ENCODE results near the gene FOXP1.

FOXP1 gene

GRCh38 chr3:71355037-71355436, 228.5 kb downstream of the FOXP1 start:
- no peak overlapping the region for H3K27ac ChIP-seq
- no peak overlapping the region for H3K4me3 ChIP-seq (ENCODE audit: low read depth, low read length)
- no peak for TF ChIP-seq CTCF (IDR thresholded peaks at IDR 0.05; ENCODE audit: low read depth, low read length, missing control alignments)
- H3K27me3 ChIP-seq (replicated peaks), result no peaks in the 10 kb centered on the region
- in situ Hi-C loops (cut with HindIII; ENCODE audit: low pct_ligation_motif_present, low sequenced_read_pairs), result no loop called here
- DNase-seq, result no peak
- no peaks in the 10 kb centered on the region for H3K36me3 ChIP-seq (replicated peaks)

- H3K27ac ChIP-seq, result no peak overlapping the region
- DNase-seq, result no peak
Measured at GRCh38 chr3:71351403-71352149, 232.0 kb downstream of the FOXP1 start.

GRCh38 chr3:71350998-71351397, 232.5 kb downstream of the FOXP1 start:
- Histone ChIP-seq H3K4me3 (ENCODE audit: low read depth, low read length) (no peak overlapping the region), H3K27ac (no peak overlapping the region), H3K27me3 (replicated peaks) (no peaks in the 10 kb centered on the region), H3K36me3 (replicated peaks) (no peaks in the 10 kb centered on the region)
- TF ChIP-seq CTCF (IDR thresholded peaks at IDR 0.05; ENCODE audit: low read depth, low read length, missing control alignments), result no peak
- in situ Hi-C loops (cut with HindIII; ENCODE audit: low pct_ligation_motif_present, low sequenced_read_pairs), result no loop called here
- no peak for DNase-seq

More at GRCh38 chr3:71351403-71352149, 232.0 kb downstream of the FOXP1 start:
- no peak overlapping the region for H3K4me3 ChIP-seq (ENCODE audit: low read depth, low read length)
- no peaks in the 10 kb centered on the region for H3K36me3 ChIP-seq (replicated peaks)
- H3K27me3 ChIP-seq (replicated peaks), result no peaks in the 10 kb centered on the region
- TF ChIP-seq CTCF (IDR thresholded peaks at IDR 0.05; ENCODE audit: low read depth, low read length, missing control alignments), result no peak
- in situ Hi-C loops (cut with HindIII; ENCODE audit: low pct_ligation_motif_present, low sequenced_read_pairs), result no loop called here

- no peak for DNase-seq
- Histone ChIP-seq H3K27ac (no peak overlapping the region), H3K36me3 (replicated peaks) (no peaks in the 10 kb centered on the region), H3K27me3 (replicated peaks) (no peaks in the 10 kb centered on the region), H3K4me3 (ENCODE audit: low read depth, low read length) (no peak overlapping the region)
- TF ChIP-seq CTCF (IDR thresholded peaks at IDR 0.05; ENCODE audit: low read depth, low read length, missing control alignments), result no peak
- in situ Hi-C loops (cut with HindIII; ENCODE audit: low pct_ligation_motif_present, low sequenced_read_pairs), result no loop called here
Measured at GRCh38 chr3:71348831-71349230, 234.7 kb downstream of the FOXP1 start.

- no peak overlapping the region for H3K4me3 ChIP-seq (ENCODE audit: low read depth, low read length)
- in situ Hi-C loops (cut with HindIII; ENCODE audit: low pct_ligation_motif_present, low sequenced_read_pairs), result no loop called here
- no peak overlapping the region for H3K27ac ChIP-seq
- H3K36me3 ChIP-seq (replicated peaks), result no peaks in the 10 kb centered on the region
- no peak for DNase-seq
- no peak for TF ChIP-seq CTCF (IDR thresholded peaks at IDR 0.05; ENCODE audit: low read depth, low read length, missing control alignments)
- no peaks in the 10 kb centered on the region for H3K27me3 ChIP-seq (replicated peaks)
Measured at GRCh38 chr3:71348001-71348632, 235.4 kb downstream of the FOXP1 start.
